K562 (cell line): ENCODE results near the gene IRF3. TPM values are rescaled to one million over a fixed set of nuclear protein-coding genes. Genes with fewer than 3 reads are reported as not detected.
A peak's percentile ranks its signal among the peaks of the same experiment; 100 is the strongest.

Source experiments
- ATAC-seq: fragments of 200-7000 bp; cut with Tn5 transposase; 3 replicates; pipeline ENCODE4 v1.9.1; 2020; ENCODE audit warnings: moderate library complexity
- BruUV-seq: library from RNA; stranded (reverse); fragments of 400-500 nt; replicated peaks from 2 replicates; lab custom pipeline; 2021; lab: Mats Ljungman, UMichigan
- CTCF ChIA-PET: fragments of 300-600 bp; formaldehyde crosslinking; extraction: SDS; loops from one replicate; lab custom pipeline; 2021; ENCODE audit warnings: low intra/inter-chr PET ratio; lab: Yijun Ruan, JAX
- POLR2A ChIA-PET: fragments of 300-600, 350-650 bp; sonication (Branson Sonifier 250); formaldehyde crosslinking; extraction: SDS; loops from one replicate; lab custom pipeline; 2021; ENCODE audit warnings: antibody characterized with exemption, inconsistent platforms; lab: Yijun Ruan, JAX
- DNase-seq, 4 experiments: peaks; one replicate each; pipeline versions ENCODE4 v3.0.0 to v3.0.0-alpha.2; 2011 to 2018; ENCODE audit warnings: low spot score in 3 of 4, mixed read lengths in 3 of 4; ENCODE audit errors: extremely low read depth in 1 of 4
- FAIRE-seq: peaks from 2 replicates; lab custom pipeline; 2011; peaks lifted over from hg19 to GRCh38; lab: Jason Lieb, UNC
- H2AFZ ChIP-seq: 2 replicates; pipeline ENCODE4 v1.6.0; 2011; ENCODE audit warnings: low read depth, low read length, control low read depth, inconsistent platforms
- H3K27ac ChIP-seq: fragments of 200-600 bp; 3 replicates; pipeline ENCODE4 v1.8.0; 2011; ENCODE audit warnings: low read depth, mild to moderate bottlenecking, control low read depth, inconsistent platforms, low read length, moderate library complexity, mixed read lengths; ENCODE audit errors: extremely low read depth
- H3K27me3 ChIP-seq, 2 experiments: fragments of 300-600 bp in 1 of 2; 2 replicates in 1 of 2; 3 replicates in 1 of 2; pipeline versions ENCODE4 v1.6.0 to v1.8.0; 2011; ENCODE audit warnings: inconsistent platforms in 2 of 2, low read length in 2 of 2, mild to moderate bottlenecking in 1 of 2, mixed read lengths in 1 of 2, moderate library complexity in 1 of 2; ENCODE audit not compliant: control insufficient read depth in 2 of 2, insufficient read depth in 2 of 2
- H3K36me3 ChIP-seq: fragments of 300-600 bp; 3 replicates; pipeline ENCODE4 v1.8.0; 2011; ENCODE audit warnings: mild to moderate bottlenecking, low read length, inconsistent platforms; ENCODE audit not compliant: control insufficient read depth, insufficient read depth
- H3K4me1 ChIP-seq, 2 experiments: fragments of 200-600 bp in 1 of 2; replicated peaks in 1 of 2; 2 replicates in 1 of 2; 3 replicates in 1 of 2; pipeline versions ENCODE4 v1.5.1 to v1.8.0; 2011; ENCODE audit warnings: inconsistent platforms in 2 of 2, low read length in 2 of 2, mild to moderate bottlenecking in 1 of 2, mixed read lengths in 1 of 2, moderate library complexity in 1 of 2; ENCODE audit not compliant: control insufficient read depth in 2 of 2, insufficient read depth in 2 of 2
- H3K4me2 ChIP-seq: 2 replicates; pipeline ENCODE4 v1.6.1; 2011; ENCODE audit warnings: low read length, control low read depth, inconsistent platforms, mixed read lengths; ENCODE audit not compliant: insufficient read depth
- H3K4me3 ChIP-seq: fragments of 200-600 bp; sonication (generic), shearing (Covaris generic); 2 replicates; pipeline ENCODE4 v1.5.1; 2016; ENCODE audit warnings: control low read depth, inconsistent platforms
- H3K79me2 ChIP-seq: fragments of 200-600 bp; 3 replicates; pipeline ENCODE4 v1.8.0; 2011; ENCODE audit warnings: low read length, inconsistent platforms; ENCODE audit not compliant: control insufficient read depth, insufficient read depth
- H3K9ac ChIP-seq, 2 experiments: 2 replicates each; pipeline versions ENCODE4 v1.6.0 to v1.6.1; 2011; ENCODE audit warnings: low read depth in 2 of 2, low read length in 2 of 2, control low read depth in 1 of 2, inconsistent platforms in 1 of 2, mild to moderate bottlenecking in 1 of 2, mixed read lengths in 1 of 2; ENCODE audit not compliant: insufficient read depth in 1 of 2
- H3K9me1 ChIP-seq: one replicate; pipeline ENCODE4 v1.6.0; 2011; ENCODE audit warnings: inconsistent platforms, mild to moderate bottlenecking, low read length, moderate library complexity; ENCODE audit not compliant: control insufficient read depth, insufficient read depth
- H3K9me3 ChIP-seq: replicated peaks from 2 replicates; pipeline ENCODE4 v1.5.1; 2011; ENCODE audit warnings: low read depth, low read length, inconsistent platforms; ENCODE audit not compliant: control insufficient read depth, insufficient read depth
- H4K20me1 ChIP-seq: replicated peaks from 2 replicates; pipeline ENCODE4 v1.6.1; 2011; ENCODE audit warnings: low read length, inconsistent platforms, mixed read lengths; ENCODE audit not compliant: control insufficient read depth, insufficient read depth
- BCOR ChIP-seq: fragments of 450-650 bp; IDR thresholded peaks from 2 replicates; pipeline ENCODE4 v1.6.1; 2016
- NR2C1 ChIP-seq, 2 experiments: fragments of 450-650 bp; IDR thresholded peaks; 2 replicates each; pipeline ENCODE4 v1.6.1; 2017; ENCODE audit warnings: mild to moderate bottlenecking in 2 of 2, antibody characterized with exemption in 1 of 2, inconsistent platforms in 1 of 2, missing compliant biosample characterization in 1 of 2, missing genetic modification characterization in 1 of 2
- NR2C2 ChIP-seq, 2 experiments: fragments of 200-800 bp in 1 of 2; sonication (Bioruptor generic) in 1 of 2; sonication (generic) in 1 of 2; formaldehyde crosslinking in 1 of 2; IDR thresholded peaks; 2 replicates each; pipeline versions ENCODE4 v1.6.1 to v1.8.0; 2016 to 2022; ENCODE audit warnings: mild to moderate bottlenecking in 1 of 2, missing compliant biosample characterization in 1 of 2, missing genetic modification characterization in 1 of 2, missing genetic modification reagents in 1 of 2
- ZBTB40 ChIP-seq, 2 experiments: fragments of 450-650 bp in 1 of 2; sonication (generic) in 1 of 2; formaldehyde crosslinking in 1 of 2; IDR thresholded peaks; 2 replicates each; pipeline versions ENCODE4 v1.7.1 to v1.9.0; 2016 to 2022; ENCODE audit warnings: inconsistent platforms in 1 of 2, mild to moderate bottlenecking in 1 of 2, missing genetic modification reagents in 1 of 2
- WGBS: fragments of 100-300 bp; shearing (Covaris generic); methylation state at CpG from one replicate; pipeline ENCODE4 v1.1.6; 2016; ENCODE audit warnings: low coverage, mixed read lengths; ENCODE audit not compliant: insufficient coverage; ENCODE audit errors: missing lambda C conversion rate; 5-methylcytosine and 5-hydroxymethylcytosine counted together
- in situ Hi-C: fragments of 300-500 bp; cut with MboI; formaldehyde crosslinking; loops from 4 replicates; pipeline ENCODE4 v1.15.0; 2018; ENCODE audit warnings: inconsistent platforms, mixed read lengths
- intact Hi-C: fragments of 100-400 bp; cut with micrococcal nuclease; formaldehyde crosslinking; loops from 2 replicates; pipeline ENCODE4 v1.14.2; 2022
- polyA plus RNA-seq, 8 experiments: library from polyadenylated mRNA; depleted of rRNA in 4 of 8; stranded (reverse) in 5 of 8; unstranded in 3 of 8; fragments of >200 nt; fragmentation: Nextera tagmentation in 2 of 8; fragmentation: Illumina TruSeq in 1 of 8; extraction: Ambion mirVana in 2 of 8; extraction: Trizol in 1 of 8; gene quantifications; 2 replicates each; pipeline versions ENCODE4 v1.2.1 to v1.2.3, GENCODE V29; 2011 to 2014; ENCODE audit warnings: inconsistent platforms in 1 of 8, missing spikeins in 1 of 8
- total RNA-seq, 7 experiments: library from RNA; depleted of rRNA in 6 of 7; stranded (reverse); fragments of >200 nt in 6 of 7; fragmentation: Illumina TruSeq in 2 of 7; extraction: Trizol in 2 of 7; gene quantifications; 2 replicates each; pipeline versions ENCODE4 v1.2.1 to v1.2.3, GENCODE V29; 2011 to 2021; ENCODE audit warnings: low replicate concordance in 1 of 7

The IRF3 gene
- total and polyA plus RNA-seq, 9 of the 15 experiments (the other 6 are each of a cell fraction or from before 2014, with no cell fraction given), result 7.5 to 145 (median 65.4) TPM

- no peaks in the 10 kb centered on the region for H3K9me3 ChIP-seq
- peak overlapping the region in 1 of 2 experiments; percentile 74; a peak in 2 of 4 replicates for H3K9ac ChIP-seq
- CTCF ChIA-PET, result no interaction called here
- no peak overlapping the region for H3K4me2 ChIP-seq
- H3K27me3 ChIP-seq, result no peaks in the 10 kb centered on the region
- H3K4me3 ChIP-seq, result no peak overlapping the region
- H3K9me1 ChIP-seq, result no peaks in the 10 kb centered on the region
- peaks cover 24% of the 10 kb centered on the region; the same call in 2 of the 3 replicates for H3K36me3 ChIP-seq
- TF ChIP-seq ZBTB40 (IDR thresholded peaks at IDR 0.05) (peak; percentile 81), ZBTB40 (CRISPR knock-in tag; IDR thresholded peaks at IDR 0.05) (no peak), NR2C1 (IDR thresholded peaks at IDR 0.05) (peak; percentile 88), NR2C1 (tag; IDR thresholded peaks at IDR 0.05) (peak; percentile 85), NR2C2 (CRISPR knock-in tag; IDR thresholded peaks at IDR 0.05) (no peak), NR2C2 (tag; IDR thresholded peaks at IDR 0.05) (peak; percentile 64), BCOR (no peak)
- peak overlapping the region; percentile 70 for H2AFZ ChIP-seq
- ATAC-seq (no peak), FAIRE-seq (no peak), DNase-seq (no peak)
- BruUV-seq, result no TSS peak
- H3K27ac ChIP-seq, result no peak overlapping the region
- intact Hi-C loops (no loop called here), in situ Hi-C loops (no loop called here)
- POLR2A ChIA-PET, result interaction anchor here (0.6 to 0.8 kb wide), 4 partner anchors 26 to 1149 kb away, joined by 3 to 6 read pairs (median 3); no protein-coding TSS in a partner anchor
- H3K79me2 ChIP-seq, result no peaks in the 10 kb centered on the region
- H3K4me1 ChIP-seq, result peaks cover 0 to 46% of the 10 kb centered on the region in 2 experiments; a peak in 2 of 5 replicates
- 65% methylated on average over 15 of the region's 16 CpGs for WGBS
- no peaks in the 10 kb centered on the region for H4K20me1 ChIP-seq
These were observed 26.5 kb upstream of the IRF3 start for GRCh38 chr19:49692147-49692506.
